Raji (cell line): ENCODE measurements around the gene GPS1.

ENCODE experiments used
- POLR2A ChIP-seq: IDR thresholded peaks from 2 replicates; pipeline ENCODE4 v1.6.1; 2011; ENCODE audit warnings: low read depth, low read length, control low read depth; ENCODE audit not compliant: insufficient read depth

Gene GPS1

DNA sequence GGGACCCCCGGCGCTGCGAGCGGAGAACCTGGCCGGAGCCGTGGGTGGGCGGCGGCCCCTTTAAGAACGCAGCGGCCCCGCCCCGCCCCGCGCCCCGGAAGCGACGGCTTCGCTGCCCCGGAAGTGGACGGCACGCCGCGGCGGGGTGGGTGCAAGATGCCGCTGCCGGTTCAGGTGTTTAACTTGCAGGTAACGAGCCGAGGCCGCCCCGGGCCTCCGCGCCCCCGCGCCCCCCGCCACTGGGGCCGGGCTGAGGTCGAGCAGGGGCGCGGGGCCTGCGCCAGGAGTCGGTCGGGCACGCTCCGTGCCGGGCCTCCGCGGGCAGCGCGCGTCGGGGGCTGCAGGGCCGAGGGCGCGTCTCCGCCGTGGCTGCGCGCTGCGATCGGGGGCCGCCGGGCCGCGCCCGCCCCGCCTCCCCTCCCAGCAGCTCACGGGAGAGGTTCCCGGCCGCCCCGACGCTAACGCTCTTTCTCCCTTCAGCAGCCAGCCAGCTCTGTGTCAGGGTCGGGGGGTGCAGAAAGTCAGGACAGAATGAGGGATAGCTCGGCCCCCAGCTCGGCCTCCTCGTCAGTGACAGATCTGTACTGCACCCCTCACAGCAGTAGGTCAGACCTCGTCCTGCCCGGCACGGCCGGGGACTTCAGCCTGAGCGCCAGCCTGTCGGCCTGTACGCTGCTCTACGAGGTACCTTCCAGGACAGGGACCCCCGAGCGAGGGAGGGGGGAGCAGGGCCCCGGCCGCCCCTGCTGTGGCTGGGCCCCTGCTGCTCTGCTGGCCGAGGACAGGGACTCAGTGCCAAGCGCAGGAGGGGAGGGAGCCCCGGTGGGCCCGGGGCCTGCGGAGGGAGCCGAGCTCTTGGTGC lies at the start of gene GPS1, which contains the start of gene RFNG:
TSS of gene GPS1 (plus strand) at position 123 of the 862 bp plus-strand sequence. CDS start at position 157, 34 bp downstream.
TSS of gene RFNG (minus strand) at position 36 of the 862 bp plus-strand sequence. CDS start 45 bp downstream, outside the sequence.
- peak; percentile 60 for TF ChIP-seq POLR2A

DNA sequence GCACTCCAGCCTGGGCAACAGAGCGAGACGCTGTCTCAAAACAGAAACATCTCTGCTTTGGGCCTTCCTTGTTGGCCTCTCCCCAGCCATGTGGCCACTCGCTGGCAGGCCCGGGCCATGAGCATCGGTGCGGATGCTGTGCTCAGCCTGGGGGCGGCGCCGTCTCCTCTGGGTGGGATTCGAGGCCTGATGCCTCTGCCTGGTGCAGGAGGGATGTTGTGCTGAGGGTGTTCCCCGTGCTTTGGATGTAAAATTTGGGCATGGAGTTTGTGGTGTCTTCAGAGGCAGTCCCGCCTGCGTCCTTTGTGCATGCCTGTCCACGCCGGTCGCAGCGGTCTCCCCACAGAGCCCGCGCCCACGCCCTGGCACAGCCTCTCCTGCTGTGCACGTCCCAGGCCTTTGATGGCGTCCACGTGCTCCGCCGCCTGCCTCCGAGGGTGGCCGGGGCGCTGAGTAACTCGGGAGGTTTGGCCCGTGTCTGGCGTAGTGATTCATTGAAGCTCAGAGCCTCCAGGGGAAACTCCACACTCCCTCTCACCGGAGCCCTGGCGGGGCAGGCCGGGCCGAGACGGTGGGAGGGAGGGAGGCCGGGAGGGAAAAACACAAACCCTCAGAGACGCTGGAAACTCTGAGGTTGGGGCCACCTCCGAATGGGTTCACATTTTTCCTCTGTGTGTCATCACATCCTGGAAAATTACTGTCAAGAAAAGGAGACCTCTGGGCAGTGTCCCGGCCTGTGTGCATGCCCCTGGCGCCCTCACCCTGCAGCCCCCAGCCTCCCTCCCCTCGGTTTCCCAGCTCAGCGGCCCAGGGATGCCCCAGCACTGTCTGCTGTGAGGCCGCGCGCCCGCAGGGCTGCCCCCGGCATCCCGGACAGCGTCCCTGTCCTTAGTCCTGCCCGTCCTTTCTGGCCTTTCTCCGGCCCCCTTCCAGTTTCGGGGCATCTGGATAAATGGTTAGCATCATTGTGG lies 48.0 kb upstream of the GPS1 start:
- no peak for TF ChIP-seq POLR2A

DNA sequence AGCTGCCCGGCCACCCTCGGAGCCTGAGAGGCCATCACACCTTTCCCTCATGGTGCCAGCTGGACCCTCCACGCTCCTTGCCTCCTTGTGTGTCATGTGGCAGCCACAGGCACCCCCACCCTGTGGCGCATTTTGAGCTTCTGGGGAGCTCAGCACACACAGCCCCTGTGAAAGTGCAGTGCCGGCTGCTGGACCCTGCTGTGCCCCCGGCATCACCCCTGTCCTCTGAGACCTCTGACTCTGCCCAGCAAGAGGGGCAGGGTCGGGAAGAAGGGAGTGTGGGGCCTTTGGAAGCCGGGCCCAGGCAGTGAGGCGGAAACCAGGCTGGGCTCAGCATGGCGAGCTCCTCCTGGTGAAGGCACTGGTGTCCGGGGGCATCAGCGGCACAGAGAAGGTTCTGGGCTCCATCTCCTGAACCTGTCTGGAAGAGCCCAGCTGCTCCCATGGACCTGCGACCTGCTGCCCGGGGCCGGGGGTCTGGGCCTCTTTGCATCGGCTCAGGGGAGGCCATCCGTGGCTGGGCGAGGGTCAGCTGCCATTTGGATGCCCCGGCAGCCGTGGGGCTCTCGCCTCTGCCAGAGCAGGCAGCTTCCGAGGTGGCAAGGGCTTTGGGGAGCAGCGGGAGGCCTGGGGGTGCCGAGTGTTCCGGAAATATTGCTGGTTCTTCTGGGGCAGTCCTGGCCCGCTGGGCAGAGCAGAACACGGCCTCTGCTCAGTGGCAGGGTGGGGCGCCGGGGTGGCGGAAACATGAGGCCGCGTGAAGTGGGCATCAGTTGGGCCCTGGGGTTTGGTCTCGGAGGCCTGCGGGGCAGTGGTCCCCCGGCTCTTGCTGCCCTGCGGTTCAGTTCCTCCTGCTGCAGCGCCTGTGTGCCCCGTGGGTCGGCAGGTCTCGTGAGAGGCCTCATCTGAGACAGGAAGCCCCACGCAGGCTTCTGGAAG lies 46.9 kb upstream of the GPS1 start:
- no peak for TF ChIP-seq POLR2A

DNA sequence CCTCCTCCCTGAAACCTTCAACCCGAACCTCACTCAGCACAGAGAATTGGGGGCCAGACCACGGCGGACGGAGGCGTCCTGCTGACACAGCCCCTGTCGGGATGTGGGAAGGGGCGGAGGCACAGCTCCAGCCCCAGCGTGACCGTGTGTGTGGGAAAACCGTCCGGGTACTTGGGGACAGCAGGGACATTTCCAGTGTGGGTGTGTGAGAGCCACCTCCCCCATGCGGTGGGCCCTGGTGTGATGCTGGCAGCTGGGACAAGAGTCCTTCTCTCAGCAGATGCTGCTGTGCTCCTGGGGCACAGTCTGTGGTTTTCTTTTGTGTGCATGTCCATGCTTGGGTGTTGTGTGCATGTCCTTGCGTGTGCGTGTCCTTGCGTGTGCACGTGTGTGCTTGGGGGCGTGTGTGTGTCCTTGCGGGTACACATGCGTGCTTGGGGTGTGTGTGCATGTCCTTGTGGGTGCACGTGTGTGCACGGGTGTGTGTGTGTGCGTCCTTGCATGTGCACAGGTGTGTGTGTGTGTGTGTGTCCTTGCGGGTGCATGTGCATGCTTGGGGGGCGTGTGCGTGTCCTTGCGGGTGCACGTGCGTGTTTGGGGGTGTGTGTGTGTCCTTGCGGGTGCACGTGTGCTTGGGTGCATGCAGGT lies 45.9 kb upstream of the GPS1 start:
- no peak for TF ChIP-seq POLR2A

DNA sequence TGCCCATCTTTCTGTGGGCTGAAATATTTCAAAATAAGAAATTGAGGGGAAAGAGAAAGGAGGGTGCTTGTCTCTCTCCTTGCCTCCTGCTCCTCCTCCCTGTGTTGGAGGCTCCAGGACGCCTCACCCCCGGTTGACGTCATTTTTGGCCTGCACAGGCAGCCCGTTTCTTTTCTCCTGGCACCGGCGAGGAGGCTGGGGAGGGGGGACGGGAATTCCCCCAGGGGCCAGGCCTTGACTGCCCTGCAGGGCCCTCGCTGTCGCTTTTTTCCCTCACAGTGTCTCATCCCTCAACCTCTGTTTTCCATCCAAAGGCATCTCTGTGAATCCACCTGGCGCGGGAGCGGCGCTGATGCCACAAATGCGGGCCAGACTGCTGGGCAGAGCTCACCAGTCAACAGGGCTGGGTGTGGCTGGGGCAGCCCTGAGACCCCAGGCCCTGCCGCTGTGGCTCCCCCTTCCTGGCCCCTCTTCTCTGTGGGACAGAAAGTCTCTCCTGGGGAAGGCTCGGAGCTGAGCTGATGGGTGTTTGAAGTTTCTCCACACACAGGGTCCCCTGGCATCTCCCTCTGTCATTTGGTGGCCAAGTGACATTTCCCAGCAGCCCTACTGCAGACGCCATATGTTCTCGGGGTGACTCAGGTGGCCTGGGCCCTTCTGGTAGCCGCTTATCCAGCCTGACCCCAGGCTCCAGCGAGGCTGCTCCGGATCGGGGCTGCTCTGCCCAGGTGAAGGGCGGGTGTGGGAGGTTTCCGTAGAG lies 45.0 kb upstream of the GPS1 start:
- no peak for TF ChIP-seq POLR2A

DNA sequence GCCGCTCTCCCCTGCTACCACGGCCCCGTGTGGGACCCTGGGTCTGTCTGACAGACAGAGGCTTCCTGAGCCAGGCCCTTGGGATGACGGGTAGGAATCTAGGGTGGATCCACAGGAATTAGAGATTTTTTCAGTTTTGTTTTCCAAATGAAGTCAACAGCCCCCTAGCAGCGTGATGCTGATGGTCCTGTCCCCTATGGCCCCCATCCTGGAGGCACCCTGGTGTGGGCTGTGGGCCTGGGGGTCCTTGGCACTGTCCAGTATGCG lies 44.5 kb upstream of the GPS1 start:
- TF ChIP-seq POLR2A: no peak

DNA sequence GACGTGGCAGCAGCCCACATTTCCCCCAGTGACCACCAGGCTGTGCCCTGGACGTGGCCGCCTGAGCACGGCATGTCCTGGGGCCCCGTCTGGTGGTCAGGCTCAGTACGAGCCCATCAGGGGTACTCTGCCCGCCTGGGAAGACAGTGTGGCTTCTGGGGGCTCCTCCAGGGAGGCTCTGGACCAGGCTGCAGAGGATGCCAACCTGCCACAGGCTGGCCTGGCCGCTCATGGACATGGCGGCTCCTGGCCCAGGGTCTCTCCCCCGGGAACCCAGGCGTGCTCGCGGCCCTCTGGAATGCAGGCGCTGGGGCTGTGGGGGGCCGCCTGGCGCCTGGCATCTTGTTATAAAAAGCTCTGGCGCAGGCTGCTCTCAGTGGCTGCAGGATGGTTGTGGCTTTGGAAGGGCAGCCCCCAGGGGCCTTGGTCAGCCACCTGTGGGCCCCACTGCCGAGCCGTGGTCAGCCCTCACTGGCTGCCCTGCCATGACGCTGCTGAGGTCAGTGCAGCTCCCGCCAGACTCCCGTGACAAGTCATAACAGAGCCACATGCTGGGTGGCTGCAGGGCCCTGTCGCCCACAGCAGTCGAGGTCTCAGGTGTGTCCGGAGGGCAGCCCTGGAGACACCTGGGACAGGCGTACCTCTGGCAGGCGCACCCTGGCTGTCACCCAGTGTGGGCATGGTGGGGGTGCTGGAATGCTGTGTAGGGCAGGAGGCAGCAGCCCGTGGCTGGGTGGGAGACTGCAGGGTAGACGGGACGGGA lies 44.0 kb upstream of the GPS1 start:
- no peak for TF ChIP-seq POLR2A

DNA sequence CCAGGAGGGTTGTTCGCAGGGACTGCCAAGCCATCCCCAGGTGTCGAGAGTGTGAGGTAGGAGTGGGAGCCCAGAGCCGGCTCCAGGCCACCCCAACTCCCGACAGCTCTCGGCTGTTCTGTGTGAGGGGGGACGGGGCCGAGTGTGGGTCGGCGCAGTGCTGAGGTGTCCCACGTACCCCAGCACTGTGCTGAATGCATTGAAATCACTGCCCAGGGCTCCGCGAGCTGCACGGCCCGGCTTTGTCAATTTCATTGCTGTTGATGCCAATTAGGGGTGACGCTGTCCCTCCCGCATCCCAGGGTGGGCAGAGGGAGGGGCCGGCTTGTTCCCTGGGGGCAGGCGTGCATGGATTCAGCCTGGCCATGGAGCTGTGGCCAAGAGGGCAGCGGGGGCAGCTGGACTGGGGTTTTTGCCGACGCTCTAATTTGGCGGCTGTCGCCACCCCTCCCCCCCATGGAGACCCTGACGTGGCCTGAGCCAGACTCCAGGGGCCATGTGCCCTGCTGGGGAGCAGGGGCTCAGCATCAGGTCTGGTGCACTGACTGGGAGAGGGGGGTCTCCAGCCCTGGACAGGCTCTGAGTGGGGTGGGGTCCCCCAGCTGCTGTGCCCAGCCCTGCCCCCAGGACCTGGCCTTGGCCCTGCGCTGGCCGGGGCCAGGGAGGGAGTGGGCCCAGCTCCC lies 43.3 kb upstream of the GPS1 start:
- no peak for TF ChIP-seq POLR2A

DNA sequence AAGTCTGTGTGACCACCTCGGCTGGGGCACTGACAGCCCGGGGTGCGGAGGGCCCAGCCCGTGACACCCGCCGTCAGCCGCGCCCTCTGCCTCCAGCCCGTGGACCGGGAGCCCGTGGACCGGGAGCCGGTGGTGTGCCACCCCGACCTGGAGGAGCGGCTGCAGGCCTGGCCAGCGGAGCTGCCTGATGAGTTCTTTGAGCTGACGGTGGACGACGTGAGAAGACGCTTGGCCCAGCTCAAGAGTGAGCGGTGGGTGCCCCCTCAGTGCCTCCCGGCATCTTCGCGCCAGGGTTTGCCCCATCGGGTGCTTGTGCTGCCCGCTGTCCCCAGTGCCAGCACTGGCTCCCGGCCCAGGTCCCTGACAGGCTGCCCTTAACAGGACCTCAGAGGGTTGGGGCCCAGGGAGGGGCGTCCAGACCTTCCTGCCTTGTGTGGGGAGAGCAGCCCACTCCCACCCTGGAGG lies 42.7 kb upstream of the GPS1 start:
- no peak for TF ChIP-seq POLR2A

DNA sequence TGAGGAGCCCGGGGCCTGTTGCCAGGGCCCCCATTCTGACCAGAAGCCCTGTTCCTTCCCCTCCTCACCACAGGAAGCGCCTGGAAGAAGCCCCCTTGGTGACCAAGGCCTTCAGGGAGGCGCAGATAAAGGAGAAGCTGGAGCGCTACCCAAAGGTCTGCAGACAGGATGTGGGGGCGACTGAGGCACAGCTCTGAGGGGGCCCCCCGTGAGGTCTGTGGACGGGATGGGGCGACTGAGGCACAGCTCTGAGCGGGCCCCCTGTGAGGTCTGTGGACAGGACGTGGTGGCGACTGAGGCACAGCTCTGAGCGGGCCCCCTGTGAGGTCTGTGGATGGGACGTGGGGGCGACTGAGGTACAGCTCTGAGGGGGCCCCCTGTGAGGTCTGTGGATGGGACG lies 42.3 kb upstream of the GPS1 start:
- TF ChIP-seq POLR2A: no peak

DNA sequence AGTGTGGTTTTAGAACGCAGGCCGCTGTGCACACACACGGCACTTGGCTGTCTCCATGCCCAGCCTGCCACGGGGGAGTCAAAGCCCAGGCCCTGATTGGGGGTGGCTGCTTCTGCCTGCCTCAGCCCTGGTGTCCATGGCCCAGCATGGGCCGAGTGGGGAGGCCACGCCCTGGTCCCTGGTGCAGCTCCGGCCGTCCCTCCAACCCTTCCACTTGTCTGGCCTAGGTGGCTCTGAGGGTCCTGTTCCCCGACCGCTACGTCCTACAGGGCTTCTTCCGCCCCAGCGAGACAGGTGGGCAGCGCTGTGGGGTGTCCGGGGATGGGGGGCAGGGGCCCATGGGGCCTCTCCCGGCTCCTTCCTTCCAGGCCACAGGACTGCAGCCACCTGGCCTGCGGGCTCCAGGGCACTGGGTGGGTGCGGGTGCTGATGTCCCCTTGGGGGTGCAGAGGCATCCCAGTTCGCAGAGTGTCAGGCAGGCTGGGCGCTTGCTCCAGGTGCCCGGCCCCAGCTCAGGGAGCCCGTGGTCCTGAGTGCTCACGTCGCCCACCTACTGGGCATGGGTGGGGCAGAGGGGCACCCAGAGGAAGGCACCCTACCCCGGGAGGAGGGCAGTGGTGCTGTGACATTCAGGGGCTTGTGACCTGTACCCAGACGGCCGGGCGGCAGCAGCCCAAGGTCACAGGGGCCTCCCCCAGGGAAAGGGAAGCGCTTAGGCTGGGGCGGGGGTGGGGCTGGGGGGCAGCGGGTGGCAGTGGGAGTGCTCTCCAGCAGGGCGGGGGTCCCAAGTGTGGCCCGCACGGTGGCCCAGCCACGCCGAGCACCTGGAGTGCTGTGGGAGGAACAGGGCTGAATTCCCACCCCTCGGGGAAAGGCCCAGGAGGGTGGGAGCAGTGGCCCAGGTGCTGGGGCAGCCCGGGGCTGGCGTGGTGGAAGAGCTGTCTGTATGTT lies 40.8 kb upstream of the GPS1 start:
- TF ChIP-seq POLR2A: no peak
